ENCODE data around the gene PTPRN2.
"Not testable (repeated sequence)": the region's sequence is repeated elsewhere in the genome, so short reads cannot be mapped to it uniquely, and the experiment has no call there.

The PTPRN2 gene

DNA sequence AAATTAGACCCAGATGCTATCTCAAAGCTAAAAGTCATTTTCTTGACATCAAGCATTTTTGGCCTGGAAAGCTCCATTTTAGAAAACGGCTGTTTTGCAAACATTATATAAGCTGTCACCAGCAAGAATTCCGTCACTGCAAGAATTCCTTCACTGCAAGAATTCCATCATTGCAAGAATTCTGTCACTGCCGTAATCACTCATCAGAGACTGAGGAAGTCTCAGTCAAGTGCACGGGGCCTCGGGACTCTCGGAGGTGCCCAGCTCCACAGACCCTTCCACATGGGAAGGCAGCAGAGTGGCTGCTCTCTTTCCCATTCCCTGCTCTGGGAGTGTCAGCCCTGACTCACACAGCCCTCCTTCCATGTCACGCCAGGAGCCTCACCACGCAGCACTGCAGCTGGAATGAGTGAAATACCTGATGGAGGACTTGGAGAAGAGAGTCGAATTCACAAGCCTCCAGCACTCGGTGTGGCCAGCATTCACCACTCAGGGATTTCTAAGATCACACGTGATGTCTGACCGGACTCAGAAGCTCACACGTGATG is 168.3 kb downstream of the PTPRN2 start:
- no peak for DNase-seq (ENCODE audit: low spot score)

DNA sequence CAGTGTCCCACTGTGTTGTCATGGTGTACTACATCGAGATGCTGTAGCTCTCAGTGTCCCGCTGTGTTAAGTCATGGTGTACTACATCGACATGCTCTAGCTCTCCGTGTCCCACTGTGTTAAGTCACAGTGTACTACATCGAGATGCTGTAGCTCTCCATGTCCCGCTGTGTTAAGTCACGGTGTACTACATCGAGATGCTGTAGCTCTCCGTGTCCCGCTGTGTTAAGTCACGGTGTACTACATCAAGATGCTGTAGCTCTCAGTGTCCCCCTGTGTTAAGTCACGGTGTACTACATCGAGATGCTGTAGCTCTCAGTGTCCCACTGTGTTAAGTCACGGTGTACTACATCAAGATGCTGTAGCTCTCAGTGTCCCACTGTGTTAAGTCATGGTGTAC is 169.2 kb downstream of the PTPRN2 start:
- DNase-seq (ENCODE audit: low spot score) = not testable (repeated sequence)

GRCh38 chr7:158416283-158416933 is 171.2 kb downstream of the PTPRN2 start:
- no peak for DNase-seq (ENCODE audit: low spot score)

GRCh38 chr7:158415316-158415715 is 172.3 kb downstream of the PTPRN2 start:
- no peak for DNase-seq (ENCODE audit: low spot score)

DNA sequence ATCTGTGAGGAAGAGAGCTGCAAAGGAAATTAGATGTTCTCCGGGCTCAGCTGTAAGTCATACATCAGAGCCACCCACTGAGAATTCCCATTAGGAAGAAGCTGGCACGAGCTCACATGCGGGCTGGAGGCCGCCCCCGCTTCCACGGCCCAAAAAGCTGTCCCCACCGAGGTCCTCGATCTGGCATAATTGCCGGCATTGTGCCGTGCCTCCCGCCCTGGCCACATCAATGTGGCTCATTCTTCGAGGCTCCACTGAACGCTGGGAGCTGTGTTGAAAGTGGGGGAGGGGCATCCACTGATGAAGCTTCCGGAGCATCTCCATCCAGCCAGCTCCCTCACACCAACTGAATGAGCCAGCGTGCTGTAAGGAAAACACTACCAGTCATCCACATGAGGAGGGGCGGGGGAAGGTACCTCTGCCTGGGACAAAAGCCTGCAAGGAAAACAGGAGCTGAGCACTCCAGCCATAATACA is 173.1 kb downstream of the PTPRN2 start:
- no peak for DNase-seq (ENCODE audit: low spot score)

- no peak for DNase-seq (ENCODE audit: low spot score)
Observed at GRCh38 chr7:158414002-158414401, 173.6 kb downstream of the PTPRN2 start.

DNA sequence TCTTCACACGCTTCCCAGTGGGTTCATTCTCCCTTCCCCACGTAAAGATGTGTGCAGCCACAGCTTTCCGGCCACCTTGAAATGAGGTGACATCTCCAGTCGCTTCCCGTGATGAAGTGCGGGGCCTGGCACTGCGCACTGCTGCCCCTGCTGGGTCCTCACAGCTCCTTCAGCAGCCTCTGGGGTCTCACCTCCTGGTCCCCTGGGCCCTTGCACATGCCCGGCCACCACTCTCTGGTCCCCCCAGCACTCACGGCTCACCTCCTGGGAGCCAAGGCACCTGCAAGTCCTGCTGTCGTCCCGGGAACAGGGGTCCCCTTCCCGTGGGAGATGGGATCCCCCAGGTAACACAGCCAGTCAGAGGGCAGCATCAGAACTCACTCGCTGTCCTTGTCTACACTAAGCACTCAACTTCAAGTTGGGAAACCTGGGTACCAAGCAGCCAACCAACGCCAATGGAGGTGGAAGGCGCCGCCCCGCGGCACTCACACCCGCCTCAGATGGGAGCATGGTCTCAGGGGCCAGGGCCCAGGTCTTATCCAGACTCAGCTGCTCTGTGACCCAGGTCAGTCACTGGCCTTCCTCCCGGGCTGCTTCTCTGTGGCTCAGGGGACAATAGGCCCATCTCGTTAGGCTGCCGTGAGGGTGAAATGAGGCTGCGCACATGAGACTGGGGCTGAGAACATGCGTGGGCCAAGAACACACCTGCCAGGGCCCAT is 176.2 kb downstream of the PTPRN2 start:
- no peak for DNase-seq (ENCODE audit: low spot score)

GRCh38 chr7:158410720-158411119 is 176.9 kb downstream of the PTPRN2 start:
- no peak for DNase-seq (ENCODE audit: low spot score)

GRCh38 chr7:158409816-158410330 is 177.8 kb downstream of the PTPRN2 start:
- DNase-seq (ENCODE audit: low spot score) = no peak

GRCh38 chr7:158409120-158409519 is 178.5 kb downstream of the PTPRN2 start:
- DNase-seq (ENCODE audit: low spot score) = no peak

- no peak for DNase-seq (ENCODE audit: low spot score)
Observed at GRCh38 chr7:158408318-158408920, 179.2 kb downstream of the PTPRN2 start.

DNA sequence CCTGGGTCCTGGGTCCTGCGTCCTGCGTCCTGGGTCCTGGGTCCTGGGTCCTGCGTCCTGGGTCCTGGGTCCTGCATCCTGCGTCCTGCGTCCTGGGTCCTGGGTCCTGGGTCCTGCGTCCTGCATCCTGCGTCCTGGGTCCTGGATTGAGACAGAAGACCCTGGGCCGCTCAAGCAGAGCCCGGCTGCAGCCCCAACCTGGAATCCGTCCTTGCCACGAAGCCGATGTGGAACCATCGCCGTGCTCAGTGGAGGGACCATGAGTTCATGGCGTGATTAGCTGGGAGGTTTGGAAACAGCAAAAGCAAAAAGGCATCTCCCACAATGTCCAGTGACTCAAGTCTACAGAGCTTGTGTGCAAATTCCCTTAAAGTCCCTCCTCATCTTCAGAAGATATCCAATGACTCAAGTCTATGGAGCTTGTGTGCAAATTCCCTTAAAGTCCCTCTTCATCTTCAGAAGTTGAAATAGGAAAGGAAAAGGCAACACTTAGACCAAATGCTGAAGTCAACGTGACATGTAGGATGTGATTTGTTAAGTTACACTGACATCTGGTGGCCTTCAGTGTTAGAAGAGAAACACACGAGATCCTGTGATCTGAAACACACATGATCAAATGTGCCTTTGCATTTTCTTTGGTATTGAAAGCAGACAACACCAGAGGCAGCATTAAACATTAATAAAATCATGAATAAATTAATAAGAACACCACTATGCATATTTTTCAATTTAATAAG is 179.9 kb downstream of the PTPRN2 start:
- no peak for DNase-seq (ENCODE audit: low spot score)

DNA sequence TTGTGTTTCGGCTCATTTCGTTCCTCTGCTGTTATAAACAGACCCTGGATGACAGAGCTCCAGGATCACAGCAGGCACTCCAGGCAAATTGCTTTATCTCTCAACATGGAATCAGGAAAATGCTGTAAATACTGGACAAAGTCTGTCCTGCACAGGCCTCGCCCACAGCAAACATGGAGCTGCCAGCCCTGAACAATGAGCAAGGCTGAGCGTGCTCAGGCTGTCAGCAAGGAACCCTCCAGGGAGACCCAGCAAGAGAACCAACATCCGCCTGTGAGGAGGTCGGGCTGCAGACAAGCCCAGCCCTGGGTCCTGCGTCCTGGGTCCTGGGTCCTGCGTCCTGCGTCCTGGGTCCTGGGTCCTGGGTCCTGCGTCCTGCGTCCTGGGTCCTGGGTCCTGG is 180.8 kb downstream of the PTPRN2 start:
- DNase-seq (ENCODE audit: low spot score) = no peak

DNA sequence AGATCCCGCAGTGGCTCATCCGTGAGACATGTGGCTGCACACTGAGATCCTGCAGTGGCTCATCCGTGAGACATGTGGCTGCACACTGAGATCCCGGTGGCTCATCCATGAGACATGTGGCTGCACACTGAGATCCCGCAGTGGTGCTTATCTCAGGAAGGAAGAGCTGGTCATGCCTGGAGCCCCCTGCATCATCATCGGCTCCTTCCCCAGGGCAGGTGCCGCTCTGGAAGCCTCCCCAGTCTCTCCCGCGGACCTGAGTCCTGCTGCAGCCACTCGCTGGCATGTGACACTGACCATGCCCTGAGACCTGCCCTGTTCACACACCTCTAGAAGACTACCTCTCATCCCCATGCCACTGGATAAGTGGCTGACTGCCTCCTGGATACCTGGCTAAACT is 181.3 kb downstream of the PTPRN2 start:
- no peak for DNase-seq (ENCODE audit: low spot score)

DNA sequence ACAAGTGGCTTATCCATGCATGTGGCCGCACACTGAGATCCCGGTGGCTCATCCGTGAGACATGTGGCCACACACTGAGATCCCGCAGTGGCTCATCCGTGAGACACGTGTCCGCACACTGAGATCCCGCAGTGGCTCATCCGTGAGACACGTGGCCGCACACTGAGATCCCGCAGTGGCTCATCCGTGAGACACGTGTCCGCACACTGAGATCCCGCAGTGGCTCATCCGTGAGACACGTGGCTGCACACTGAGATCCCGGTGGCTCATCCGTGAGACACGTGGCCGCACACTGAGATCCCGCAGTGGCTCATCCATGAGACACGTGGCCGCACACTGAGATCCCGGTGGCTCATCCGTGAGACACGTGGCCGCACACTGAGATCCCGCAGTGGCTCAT is 181.9 kb downstream of the PTPRN2 start:
- DNase-seq (ENCODE audit: low spot score) = not testable (repeated sequence)

- DNase-seq (ENCODE audit: low spot score) = no peak
Observed at GRCh38 chr7:158405324-158405723, 182.3 kb downstream of the PTPRN2 start.

DNA sequence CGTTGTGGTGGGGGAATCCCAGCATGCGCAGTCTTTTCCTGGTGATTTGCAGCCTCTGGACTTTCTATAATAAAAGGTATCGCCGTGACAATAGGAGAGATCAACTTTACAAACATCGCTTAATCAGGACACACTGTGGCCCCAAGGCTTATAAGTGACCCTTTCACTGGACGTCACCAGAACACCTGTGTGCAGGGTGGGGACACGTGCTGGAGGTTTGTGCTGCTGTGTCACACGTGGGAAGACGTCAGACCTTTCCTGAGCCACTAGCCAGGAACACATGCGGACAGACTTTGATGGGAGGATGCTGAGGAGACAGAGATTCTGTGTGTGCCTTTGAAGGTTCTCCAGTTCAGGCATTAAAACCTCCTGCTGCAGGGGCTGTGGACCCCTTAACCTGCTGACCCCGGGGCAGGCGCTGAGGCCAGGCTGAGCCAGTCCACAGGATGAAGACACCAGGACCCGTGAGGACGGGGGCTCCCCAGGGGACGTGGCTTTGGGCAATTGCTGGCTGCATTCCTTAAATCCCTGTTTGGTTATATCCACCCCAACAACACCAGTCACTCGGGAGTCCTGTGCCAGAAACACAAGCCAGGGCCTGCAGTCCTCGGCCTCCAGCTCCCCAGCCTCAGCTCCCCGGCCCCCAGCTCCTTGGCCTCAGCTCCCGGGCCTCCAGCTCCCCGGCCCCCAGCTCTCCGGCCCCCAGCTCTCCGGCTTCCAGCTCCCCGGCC is 183.4 kb downstream of the PTPRN2 start:
- DNase-seq (ENCODE audit: low spot score) = no peak

DNA sequence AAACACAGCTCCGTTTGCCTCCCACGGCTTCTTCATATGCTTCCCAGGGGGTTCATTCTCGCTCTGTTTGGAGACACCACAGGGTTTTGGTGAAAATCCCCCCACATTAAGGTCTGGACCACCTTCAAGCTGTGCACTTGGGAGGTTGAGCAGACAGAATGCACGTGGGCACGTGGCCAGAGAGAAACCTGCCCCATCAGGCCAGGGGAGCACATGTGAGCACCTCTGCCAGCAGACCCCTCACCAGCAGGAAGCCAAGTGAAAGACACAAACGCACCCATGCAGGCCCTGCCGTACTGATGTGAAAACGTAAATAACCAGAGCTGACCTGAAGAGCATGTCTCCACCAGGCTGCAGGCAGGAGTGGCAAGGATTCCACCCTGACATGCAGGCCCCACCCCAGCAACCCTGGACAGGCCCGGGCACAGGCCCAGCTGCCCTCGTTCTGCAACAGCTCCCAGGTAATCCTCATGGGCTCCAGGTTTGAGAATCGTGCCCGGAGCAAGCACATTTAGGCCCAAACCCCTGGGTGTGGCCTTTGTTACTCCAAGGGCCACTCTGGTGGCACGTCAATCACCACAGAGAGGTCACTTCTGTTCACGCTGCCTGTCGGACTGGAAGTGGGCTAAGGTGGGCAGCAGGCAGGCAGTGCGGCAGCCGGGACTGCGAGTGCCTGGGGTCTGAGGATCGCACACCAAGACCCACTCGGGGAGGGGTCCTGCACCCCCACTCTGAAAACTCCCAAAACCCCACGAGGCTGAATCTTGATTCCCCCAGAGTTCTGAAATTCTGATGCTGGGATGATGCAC is 184.4 kb downstream of the PTPRN2 start:
- DNase-seq (ENCODE audit: low spot score) = no peak

- DNase-seq (ENCODE audit: low spot score) = no peak
Observed at GRCh38 chr7:158402471-158402870, 185.2 kb downstream of the PTPRN2 start.

DNA sequence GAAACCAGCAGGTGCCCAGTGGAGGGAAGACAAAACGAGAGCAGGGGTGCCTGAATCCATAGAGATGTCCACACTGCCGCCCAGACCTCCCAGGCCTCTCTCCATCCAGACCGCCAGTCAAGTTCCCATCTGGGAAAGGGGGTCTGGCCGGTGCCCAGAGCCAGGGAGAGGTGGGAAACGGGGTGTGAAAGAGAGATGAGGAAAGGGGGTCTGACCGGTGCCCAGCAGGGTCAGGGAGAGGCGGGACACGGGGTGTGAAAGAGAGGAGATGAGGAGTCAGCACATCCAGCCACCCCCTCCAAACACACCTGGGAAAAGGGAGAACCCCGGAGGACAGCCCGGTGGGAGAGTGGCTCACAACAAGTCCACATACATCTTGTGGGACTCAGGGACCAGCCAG is 185.8 kb downstream of the PTPRN2 start:
- DNase-seq (ENCODE audit: low spot score) = no peak

DNA sequence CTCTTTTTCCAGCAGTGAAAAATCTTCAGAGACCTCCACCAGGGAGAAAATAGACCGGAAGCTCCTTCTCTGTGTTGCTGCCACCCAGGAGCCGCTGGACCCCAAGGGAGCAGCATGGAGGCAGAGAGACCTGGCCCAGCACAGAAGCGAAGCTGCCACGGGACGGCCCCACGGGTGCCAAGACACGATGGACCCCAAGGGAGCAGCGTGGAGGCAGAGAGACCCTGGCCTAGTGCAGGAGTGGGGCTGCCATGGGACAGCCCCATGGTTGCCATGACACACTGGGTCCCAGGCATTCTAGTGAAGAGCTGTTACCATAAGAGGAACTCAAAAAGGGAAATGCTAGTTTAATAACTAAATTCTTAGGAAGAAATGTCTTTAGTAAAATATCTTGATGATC is 186.3 kb downstream of the PTPRN2 start:
- no peak for DNase-seq (ENCODE audit: low spot score)
